ENCODE measurements around the gene EPO. TPM values are rescaled to one million over a fixed set of nuclear protein-coding genes. Genes with fewer than 3 reads are reported as not detected.

The EPO gene
- total RNA-seq, 1 experiment from 2014 or later = 0.30 TPM

- Histone ChIP-seq H3K27ac (ENCODE audit: low read depth, low read length) (no peak overlapping the region), H2AFZ (ENCODE audit: low read depth, low read length, poor library complexity, severe bottlenecking) (no peak overlapping the region), H4K20me1 (ENCODE audit: insufficient read depth) (no peaks in the 10 kb centered on the region), H3K4me1 (ENCODE audit: control insufficient read depth in 1 of 2, insufficient read depth in 2 of 2, low read length in 2 of 2) (no peaks in the 10 kb centered on the region), H3K27me3 (ENCODE audit: insufficient read depth, low read length) (no peaks in the 10 kb centered on the region), H3K9me2 (ENCODE audit: insufficient read depth) (no peaks in the 10 kb centered on the region), H3K4me2 (ENCODE audit: low read length) (no peak overlapping the region), H3K9me3 (ENCODE audit: control insufficient read depth in 1 of 2, insufficient read depth in 1 of 2, low read depth in 1 of 2, low read length in 2 of 2) (no peaks in the 10 kb centered on the region), H3K4me3 (replicated peaks in 1 of 2; ENCODE audit: low read depth in 1 of 2, low read length in 2 of 2) (no peak overlapping the region), H3K79me2 (ENCODE audit: insufficient read depth, low read length) (no peaks in the 10 kb centered on the region), H3K36me3 (ENCODE audit: control insufficient read depth in 1 of 2, insufficient read depth in 2 of 2, low read length in 2 of 2) (no peaks in the 10 kb centered on the region), H3K9ac (ENCODE audit: low read length) (no peak overlapping the region)
- RAD21 ChIA-PET (ENCODE audit: low non-redundant PET in 1 of 2, low total read pairs in 2 of 2, uncharacterized antibody in 2 of 2, unreplicated experiment in 2 of 2) = no interaction called here
- CTCF ChIA-PET = no interaction called here
- no TSS peak for BruUV-seq (replicated peaks)
- no peak for TF ChIP-seq FOSL1 (IDR thresholded peaks at IDR 0.05; ENCODE audit: low read depth)
- no peak for TF ChIP-seq POLR2A (IDR thresholded peaks at IDR 0.05; ENCODE audit: borderline replicate concordance, extremely low read depth, insufficient read depth, insufficient read length)
- TF ChIP-seq SP1 (IDR thresholded peaks at IDR 0.05; ENCODE audit: low read depth) = no peak
- no peak for TF ChIP-seq ATF3 (IDR thresholded peaks at IDR 0.05)
- no peak for TF ChIP-seq MAX (IDR thresholded peaks at IDR 0.05)
- no peak for TF ChIP-seq POLR2AphosphoS5 (IDR thresholded peaks at IDR 0.05; ENCODE audit: low read depth, low read length)
- no peak for TF ChIP-seq EZH2 (IDR thresholded peaks at IDR 0.05)
- no peak for TF ChIP-seq ELF1 (IDR thresholded peaks at IDR 0.05; ENCODE audit: borderline replicate concordance, low read depth)
- TF ChIP-seq EGR1 (IDR thresholded peaks at IDR 0.05; ENCODE audit: low read depth) = no peak
- TF ChIP-seq YY1 (IDR thresholded peaks at IDR 0.05; ENCODE audit: extremely low read depth, insufficient replicate concordance, low read depth, low read length) = no peak
- TF ChIP-seq TCF7L2 (IDR thresholded peaks at IDR 0.05; ENCODE audit: borderline replicate concordance, extremely low read depth, insufficient read depth, insufficient read length) = no peak
- no peak for TF ChIP-seq JUND (IDR thresholded peaks at IDR 0.05)
- no peak for TF ChIP-seq SRF (IDR thresholded peaks at IDR 0.05; ENCODE audit: low read depth)
- no peak for TF ChIP-seq SIN3A (IDR thresholded peaks at IDR 0.05; ENCODE audit: low read depth)
- TF ChIP-seq ZBTB33 (IDR thresholded peaks at IDR 0.05; ENCODE audit: extremely low read depth, insufficient replicate concordance, low read length) = no peak
- TF ChIP-seq CBX3 (IDR thresholded peaks at IDR 0.05; ENCODE audit: low read depth) = no peak
- TF ChIP-seq EZH2phosphoT487 (IDR thresholded peaks at IDR 0.05; ENCODE audit: borderline replicate concordance) = no peak
- no peak for TF ChIP-seq REST (IDR thresholded peaks at IDR 0.05; ENCODE audit: low read depth)
- POLR2A ChIA-PET = no interaction called here
- intact Hi-C loops (cut with micrococcal nuclease) = no loop called here
- ATAC-seq (no peak), DNase-seq (ENCODE audit: low read depth, low spot score) (no peak)
Observed at GRCh38 chr7:100764841-100765240, 44.6 kb downstream of the EPO start.
